GM18867 (cell line): Measurements from ENCODE around the gene CNDP2.
"Not testable (repeated sequence)": the region's sequence is repeated elsewhere in the genome, so short reads cannot be mapped to it uniquely, and the experiment has no call there.

Experiments used
- ATAC-seq: cut with Tn5 transposase; IDR thresholded peaks from one replicate; pipeline ENCODE4 v1.9.1; 2021; ENCODE audit warnings: mild to moderate bottlenecking, moderate library complexity; ENCODE audit not compliant: unreplicated experiment

CNDP2 gene

DNA sequence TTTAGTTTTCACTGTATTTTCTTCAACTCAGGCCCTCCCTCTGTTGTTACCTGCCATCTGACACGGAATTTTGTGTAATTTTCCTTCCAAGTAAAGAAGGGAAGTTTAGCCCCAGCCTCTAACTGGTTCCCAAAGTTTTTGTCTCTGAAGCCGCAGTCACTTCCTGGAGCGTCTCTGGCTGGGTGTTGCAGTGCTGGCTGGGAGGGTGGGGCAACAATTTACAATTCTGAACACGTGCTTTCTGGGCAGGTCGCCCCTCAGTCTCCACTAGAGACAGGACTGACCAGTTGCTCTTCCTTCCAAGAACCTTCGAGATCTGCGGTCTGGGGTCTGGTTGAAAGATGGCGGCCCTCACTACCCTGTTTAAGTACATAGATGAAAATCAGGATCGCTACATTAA, 3.5 kb downstream of the CNDP2 start:
- peak; percentile 47 for ATAC-seq

DNA sequence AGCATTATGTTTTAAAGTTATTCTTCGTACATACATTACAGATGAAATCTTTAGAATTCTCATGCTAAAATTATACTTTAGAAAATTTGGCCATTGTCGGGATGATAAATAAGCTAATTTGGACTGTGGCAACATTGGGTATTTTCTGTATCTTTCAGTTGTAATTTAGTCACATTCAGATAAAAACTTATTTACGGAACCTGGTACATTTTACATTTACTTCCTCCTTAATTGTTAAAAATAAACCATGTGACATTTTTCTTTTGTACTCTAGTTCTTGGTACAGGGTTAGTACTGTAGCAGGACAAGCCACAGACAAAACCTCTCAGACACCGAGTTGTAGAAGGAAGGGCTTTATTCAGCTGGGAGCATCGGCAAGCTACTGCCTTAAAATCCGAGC, 4.2 kb downstream of the CNDP2 start:
- no peak for ATAC-seq

DNA sequence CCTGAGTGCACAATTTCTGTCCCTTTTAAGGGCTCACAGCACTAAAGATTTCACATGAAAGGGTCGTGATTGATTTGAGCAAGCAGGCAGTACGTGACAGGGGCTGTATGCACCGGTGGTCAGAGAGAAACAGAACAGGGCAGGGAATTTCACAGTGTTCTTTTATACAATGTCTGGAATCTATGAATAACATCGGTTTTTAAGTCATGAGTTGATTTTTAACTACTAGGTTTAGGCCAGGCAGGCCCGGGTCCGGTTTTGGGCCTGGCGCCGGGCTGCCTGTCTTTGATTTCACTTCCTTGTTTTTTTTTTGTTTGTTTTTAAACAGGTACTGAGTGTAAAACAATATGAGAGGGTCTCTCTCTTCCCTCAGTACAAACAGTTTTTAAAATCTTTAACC, 4.6 kb downstream of the CNDP2 start:
- ATAC-seq, result not testable (repeated sequence)

DNA sequence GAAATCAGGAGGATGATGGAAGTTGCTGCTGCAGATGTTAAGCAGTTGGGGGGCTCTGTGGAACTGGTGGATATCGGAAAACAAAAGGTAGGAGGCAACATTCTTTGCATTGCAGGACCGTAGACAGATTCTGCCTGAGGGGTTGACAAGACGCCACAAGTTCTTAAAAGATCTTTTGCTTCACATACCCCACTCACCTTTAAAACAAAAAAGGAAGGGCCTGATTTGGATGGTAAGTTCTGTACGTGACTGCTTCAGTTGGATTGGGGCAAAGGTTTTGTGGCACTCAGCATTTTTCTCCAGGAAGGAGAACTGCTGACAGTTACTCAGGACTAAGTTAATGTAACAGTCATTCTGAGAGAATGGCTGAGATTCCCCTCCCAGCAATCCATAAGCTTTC, 5.2 kb downstream of the CNDP2 start:
- no peak for ATAC-seq

DNA sequence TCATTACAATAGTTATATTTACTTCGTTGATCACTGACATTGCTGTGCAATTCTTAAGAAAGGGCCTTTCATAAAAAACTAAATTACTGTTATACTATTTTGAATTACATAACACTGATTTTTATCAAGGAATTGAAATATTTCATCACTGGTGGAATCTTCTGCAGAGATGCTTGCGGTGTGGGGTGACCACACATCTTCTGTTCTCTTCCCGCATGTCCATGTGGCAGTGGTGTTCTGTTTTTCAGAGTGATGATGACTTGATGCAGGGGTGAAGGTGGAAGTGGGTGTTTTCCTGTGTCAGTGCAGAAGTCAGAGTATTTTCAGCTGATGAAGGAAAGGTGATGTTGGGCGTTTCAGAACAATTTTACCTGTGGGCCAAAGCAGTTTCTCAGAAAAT, 7.0 kb downstream of the CNDP2 start:
- no peak for ATAC-seq

DNA sequence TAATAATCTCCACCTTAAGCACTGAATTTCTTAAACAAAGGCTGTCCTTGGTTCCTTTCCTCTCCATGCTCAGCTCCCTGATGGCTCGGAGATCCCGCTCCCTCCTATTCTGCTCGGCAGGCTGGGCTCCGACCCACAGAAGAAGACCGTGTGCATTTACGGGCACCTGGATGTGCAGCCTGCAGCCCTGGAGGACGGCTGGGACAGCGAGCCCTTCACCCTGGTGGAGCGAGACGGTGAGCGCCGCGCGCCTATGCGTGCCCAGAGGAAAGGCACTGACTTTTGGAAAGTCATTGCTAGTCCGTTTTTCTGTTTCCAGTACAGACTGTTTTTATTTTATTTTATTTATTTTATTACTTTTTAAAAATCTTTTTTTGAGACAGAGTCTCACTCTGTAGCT, 9.6 kb downstream of the CNDP2 start:
- ATAC-seq, result no peak

DNA sequence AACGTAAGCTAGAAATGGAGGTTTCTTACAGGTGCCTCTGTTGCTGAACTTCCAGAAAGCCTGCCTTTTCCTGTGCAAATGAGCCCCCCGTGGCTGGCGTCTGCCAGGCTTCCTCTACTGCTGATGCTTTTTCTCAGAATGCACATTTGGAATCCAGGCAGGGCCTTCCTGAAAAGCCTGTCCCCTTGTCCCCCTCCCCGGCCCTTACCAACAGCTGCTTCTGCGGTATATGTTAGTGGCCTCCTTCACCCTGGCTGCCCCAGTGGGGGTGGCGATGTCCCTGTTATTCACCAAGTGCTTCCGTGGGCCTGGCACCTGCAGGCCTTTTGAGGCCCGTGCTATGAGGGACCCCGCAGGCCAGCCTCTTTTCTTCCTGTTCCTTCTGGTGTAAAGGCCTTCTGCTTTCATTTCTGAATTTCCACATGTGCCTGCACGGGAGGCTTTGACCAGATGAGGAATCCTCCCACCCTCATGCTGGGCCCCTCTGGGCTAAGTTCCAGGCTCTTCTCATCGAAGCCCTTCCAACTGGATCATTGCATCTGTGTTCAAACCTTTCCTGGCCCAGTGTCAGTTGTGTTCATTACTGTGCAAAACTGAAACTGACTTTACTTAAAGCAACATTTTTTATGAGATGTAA, 10.4 kb downstream of the CNDP2 start:
- ATAC-seq, result no peak

DNA sequence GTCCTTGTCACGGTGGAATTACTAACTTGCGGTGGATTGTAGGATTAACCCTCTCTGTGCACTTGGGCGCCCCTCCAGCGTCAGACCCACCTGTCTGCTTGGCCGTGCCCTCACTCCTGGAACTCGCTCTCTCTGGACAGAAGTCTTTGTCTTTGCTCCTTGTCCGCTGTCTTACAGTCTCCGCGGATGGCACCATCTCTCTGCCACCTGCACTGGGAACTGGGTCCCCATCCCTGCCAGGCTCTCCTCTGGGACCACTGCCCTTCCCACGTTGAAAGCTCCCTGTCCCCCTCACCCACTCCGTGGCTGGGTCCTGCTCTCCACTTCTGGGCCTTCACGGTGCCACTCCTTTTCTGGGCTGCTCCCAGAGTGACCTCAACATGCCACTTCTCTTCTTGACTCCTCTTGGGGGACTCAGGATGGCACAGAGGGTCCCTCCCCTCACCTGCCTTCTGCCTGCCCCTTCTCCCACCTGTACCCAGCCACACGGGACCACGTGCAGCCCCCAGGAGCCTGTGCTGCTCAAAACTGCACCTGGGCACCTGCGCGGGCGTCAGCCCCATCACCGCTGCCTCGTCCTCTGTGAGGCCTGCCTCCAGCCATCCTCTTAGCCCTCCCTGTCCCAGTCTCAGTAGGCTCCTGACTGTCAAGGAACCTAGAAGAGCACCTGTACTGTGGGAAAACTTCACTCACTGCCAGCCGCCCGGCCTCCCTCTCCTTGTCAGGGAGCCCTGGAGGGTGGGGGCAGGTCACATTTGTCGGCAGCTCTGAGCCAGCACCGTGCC, 11.1 kb downstream of the CNDP2 start:
- no peak for ATAC-seq

DNA sequence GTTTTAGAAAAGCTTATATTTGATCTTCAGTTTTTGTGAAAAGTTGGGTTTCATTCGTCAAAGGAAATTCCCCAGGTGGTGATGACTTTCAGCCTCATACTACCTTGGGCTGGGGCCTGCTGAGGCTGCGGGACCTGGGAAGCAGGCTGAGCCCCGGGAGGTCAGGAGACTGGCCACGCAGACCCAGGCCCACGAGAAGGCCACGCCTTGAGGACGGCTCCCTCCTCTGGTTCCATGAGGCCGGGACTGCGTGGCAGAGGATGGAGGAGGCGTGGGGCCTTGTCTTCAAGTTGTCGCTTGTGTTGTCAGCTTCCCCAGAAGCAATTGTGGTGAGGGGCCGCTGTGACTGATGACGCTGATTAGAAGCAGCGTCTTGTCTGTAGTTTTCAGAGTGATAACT, 11.8 kb downstream of the CNDP2 start:
- no peak for ATAC-seq

DNA sequence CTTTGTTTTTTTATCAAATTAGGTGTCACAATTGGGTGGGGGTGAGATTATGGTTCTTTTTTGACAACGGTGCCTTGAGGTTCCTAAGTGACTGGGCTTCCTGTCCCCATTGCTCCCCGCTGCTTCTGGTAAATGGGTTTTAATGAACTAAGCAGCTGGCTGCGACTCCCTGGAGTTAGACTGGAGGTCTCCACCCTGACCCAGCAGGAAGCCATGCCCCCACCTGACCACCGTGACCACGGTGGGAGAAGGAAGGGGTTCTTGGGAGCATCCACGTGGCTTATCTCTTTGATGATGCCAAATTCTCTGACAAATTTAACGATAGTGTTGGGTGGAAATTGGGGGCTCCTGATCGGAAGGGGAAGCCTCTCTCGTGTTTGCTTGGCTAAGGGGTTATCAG, 12.2 kb downstream of the CNDP2 start:
- ATAC-seq, result no peak

DNA sequence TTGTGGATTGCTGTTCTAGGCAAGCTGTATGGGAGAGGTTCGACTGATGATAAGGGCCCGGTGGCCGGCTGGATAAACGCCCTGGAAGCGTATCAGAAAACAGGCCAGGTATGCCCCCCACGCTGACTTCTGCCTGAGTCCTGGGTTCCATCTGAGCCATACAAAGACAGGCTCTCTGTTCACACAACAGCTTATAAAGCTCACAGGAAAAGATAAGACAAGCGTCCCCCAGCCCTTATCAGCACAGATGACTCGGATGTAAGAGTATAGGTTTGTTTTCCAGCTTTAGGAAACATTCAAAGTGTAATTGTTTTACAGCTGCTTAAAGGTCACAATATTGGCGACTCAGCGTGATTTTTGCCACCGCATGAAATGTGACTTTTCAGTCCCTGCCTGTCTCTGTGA, 12.7 kb downstream of the CNDP2 start:
- ATAC-seq, result no peak

DNA sequence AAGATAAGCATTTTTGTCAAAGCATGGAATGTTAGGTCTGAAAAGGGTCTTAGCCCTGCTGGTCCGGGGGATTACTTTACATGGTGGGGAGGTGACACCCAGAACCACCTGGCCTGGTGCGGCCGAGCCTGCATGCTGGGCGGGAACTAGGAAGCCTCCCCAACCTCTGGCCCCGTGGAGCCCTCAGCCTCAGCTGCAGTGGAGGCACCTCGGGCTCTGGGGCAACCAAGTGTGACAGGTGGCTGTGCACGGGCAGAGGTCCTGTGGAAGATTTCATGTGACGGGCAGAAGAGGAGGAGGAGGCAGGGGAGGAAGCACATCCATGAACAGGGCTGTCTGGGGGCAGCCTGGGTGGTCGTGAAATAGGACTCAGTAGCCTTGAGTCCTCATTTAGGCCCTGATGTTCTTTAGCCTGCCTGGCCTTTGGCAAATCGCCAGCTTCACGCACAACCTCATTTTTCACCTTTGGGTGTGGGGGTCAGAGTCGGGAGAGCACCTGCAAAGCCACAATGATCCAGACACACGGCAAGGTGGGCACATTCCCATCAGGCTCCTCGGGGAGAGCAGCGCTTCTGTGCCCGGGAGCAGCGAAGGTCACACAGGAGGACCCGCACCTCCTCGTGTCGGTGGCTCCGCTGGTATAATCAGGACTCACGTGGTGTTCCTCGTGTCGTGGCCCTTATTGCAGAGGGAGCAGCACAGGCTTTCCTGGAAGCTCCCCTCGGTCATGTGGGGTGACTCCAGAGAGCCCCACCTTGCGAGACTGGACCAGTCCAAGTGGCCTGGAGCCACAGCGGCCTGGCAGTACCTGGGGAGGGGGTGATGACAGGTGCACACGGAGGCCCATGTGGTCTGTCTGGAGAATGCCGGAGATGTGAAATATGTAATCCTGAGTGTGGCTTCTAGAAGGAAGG, 13.9 kb downstream of the CNDP2 start:
- no peak for ATAC-seq

DNA sequence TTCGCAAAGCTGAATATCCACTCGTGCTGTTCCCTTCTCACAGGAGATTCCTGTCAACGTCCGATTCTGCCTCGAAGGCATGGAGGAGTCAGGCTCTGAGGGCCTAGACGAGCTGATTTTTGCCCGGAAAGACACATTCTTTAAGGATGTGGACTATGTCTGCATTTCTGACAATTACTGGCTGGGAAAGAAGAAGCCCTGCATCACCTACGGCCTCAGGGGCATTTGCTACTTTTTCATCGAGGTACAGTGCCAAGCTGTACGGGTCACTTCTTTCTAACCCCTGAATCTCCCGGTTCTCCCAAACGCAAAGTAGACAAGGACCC, 14.6 kb downstream of the CNDP2 start:
- no peak for ATAC-seq

DNA sequence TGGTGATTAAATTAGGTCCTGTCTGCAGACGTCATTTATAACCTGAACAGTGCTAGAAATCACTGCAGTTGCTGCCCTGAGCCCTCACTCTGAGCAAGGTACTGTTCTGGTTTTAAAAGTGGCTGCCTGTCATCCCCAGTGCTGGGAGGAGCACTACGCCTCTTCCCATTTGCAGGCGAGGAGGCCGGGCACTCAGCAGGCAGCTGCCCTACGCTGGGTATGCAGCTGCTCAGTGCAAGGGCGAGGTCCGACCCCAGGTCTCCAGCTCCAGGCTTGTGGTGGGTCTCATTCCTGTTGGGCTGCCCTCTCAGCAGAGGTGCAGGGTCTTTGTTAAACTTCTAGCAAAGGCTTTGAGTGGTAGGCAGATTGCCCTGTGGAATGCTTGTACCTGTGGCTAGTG, 15.7 kb downstream of the CNDP2 start:
- ATAC-seq, result no peak

DNA sequence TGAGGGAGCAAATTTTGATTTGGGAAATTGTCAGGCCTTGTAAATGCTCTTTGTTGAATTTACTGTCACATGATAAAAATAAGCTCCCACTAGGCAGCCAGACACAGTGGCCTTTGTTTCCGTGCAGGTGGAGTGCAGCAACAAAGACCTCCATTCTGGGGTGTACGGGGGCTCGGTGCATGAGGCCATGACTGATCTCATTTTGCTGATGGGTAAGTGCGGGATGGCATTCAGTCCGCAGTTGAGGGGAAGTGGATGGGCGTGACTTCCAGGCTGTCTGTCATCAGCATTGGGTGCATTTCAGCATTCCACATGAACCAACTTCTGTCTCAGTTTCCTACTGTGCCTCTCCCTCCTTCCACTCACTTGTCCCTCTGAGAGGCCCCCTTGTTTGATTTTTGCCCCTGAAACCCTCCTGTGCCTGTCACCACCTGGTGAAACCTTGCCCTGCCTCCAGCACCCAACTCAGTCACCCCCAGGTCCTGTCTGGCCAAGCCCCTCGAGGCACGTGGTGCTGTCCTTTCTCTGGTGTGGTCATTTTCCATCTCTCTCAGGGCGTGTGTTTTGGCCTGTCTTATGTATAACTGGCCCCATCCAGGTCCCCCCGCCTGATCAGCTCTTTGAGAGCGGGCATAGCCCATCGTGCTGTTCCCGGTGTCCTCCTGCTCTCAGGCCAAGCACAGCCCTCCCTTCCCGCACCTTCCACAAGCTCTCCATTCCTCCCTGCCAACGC, 16.3 kb downstream of the CNDP2 start:
- no peak for ATAC-seq

DNA sequence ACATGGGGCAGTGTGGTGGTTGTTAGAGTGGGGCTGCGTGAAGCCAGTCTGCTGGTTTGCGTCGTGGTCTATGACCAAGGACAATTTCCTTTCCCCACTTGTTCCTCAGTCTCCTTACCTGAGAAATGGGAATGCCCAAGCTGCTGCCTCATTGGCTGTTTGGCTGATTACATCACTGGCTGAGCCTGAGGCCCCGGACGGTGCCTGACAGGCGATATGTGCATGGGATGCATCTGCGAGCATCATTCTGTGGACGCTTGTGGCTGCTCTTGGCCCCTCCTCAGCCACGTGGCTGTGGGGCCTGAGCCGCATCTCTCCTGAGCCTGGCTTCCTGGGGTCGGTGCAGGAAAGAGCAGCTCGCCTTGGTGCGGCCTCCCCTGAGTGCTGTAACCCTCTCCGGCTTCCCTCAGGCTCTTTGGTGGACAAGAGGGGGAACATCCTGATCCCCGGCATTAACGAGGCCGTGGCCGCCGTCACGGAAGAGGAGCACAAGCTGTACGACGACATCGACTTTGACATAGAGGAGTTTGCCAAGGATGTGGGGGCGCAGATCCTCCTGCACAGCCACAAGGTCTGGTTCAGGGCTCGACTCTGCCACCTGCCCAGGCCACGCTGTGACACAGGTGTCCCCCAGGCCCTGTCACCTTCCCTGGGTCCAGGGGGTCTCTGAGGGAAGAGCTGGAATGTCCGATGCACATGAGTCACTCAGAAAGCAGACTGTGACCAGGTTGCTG, 17.2 kb downstream of the CNDP2 start:
- ATAC-seq, result no peak

DNA sequence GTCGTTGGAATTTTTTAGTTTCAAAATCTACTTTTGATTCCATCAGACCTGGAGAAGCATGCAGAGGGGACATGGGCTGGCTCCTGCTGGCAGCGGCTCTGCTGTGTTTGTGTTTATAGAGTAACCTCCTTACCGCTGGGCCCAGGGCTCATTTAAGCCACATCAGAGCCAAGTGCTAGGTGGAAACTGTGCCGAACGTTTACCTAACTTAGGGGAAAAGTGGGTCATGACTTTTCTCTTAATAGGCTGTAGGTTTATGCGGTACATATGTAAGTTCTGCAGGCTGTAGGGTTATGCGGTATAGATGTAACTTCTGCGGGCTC, 17.7 kb downstream of the CNDP2 start:
- ATAC-seq, result no peak

DNA sequence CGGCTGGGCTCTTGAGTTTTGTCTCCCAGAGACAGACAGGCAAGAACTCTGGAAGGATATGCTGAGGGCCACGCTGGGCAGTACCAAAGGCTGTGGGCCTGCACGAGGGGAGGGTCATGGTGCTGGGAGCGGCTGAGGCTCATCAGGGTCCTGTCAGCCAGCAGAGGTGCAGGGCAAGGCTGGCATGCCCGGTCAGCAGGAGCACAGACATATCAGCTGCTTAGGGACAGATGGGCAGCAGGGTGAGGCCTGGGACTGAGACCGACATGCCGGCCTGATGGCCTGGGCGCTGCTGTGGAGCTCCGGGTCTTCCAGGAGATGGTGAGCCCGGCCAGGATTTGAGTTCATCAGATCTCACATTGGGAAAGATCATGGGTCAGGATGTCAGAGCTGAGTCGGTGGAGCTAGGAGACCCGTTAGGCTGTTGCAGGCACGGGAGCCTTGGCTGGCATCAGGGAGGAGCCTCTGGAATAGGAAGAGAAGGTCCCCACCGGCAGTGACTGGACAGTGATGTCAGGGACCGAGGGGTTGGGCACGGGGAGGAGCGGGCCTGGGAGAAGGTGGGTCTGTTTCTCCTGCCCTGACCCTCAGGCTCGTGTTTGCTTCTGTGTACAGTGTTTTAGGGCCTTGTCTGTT, 18.8 kb downstream of the CNDP2 start:
- no peak for ATAC-seq

DNA sequence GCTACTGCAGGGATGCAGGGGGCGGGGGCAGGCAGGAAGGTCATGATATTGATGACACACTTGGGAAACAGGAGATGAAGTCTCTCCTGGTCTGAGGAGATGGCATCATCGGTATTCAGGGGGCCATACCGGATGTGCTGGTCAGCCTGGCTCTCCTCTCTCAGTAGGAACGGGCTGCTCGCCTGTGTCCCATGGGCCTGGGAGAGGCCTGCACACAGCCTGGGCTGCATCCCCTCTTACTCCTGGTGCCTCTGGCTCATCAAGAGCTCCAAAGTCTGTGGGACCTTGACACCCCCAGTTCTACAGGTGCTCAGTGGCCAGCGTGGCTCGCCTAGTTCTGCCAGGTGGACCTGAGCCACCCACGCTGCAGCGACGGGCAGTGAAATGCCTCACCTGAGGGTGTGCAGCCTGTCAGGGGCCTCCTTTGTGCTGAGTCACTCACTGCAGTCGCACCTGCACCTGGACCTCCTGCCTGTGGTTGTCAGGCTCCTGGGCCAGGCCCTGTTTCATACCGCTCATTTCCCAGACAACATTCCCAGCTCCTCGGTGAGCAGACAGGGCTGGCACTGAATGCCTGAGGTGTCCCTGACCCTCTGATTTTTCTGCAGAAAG, 19.6 kb downstream of the CNDP2 start:
- no peak for ATAC-seq
